Middle frontal gyrus (tissue), 1 donor: ENCODE results near the gene RRBP1.

Experiments
- DNase-seq: peaks from one replicate; pipeline ENCODE4 v3.0.0-alpha.2; 2015; ENCODE audit warnings: low spot score; ENCODE audit errors: extremely low spot score

The RRBP1 gene

DNA sequence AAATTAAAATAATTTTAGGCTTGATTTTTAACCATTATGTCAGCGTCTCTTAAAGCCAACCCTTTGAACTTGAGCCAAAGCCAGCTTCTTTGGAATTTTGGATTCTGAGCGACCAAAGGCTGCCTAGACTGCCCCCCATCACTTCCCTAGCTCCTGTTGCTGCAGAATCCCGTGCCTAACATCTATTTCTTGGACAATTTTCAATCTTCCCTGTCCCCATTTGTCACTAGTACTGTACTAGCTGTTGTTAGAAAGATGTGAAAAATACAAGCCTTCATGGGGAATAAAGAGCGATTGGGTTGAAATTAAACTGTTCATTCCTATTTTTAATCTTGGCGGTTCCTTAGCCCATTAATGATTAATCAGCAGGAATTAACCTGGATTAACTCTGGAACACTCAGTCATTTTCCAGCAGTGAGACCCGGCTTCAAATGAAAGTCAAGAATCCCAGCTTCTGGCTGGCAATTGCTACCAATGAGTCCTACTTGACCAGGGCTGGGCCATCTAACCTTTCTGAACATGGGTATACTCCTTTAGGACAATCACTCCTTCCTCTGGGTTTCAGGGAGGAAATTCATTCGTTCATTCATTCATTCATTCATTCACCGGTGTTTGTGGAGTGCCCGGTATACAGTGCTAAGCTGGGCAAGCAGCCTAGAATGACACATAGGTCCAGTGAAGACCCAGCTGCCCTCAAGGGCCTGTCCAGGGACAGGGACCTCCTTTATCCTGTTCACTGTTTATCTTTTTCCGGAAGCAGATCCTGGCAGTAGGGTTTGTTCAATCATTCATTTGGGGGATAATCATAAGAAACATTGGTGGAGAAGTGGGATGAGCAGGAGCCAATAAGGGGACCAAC lies 1.4 kb upstream of the RRBP1 start:
- no peak for DNase-seq

GRCh38 chr20:17682889-17683198 lies 802 bp upstream of the RRBP1 start:
- no peak for DNase-seq

DNA sequence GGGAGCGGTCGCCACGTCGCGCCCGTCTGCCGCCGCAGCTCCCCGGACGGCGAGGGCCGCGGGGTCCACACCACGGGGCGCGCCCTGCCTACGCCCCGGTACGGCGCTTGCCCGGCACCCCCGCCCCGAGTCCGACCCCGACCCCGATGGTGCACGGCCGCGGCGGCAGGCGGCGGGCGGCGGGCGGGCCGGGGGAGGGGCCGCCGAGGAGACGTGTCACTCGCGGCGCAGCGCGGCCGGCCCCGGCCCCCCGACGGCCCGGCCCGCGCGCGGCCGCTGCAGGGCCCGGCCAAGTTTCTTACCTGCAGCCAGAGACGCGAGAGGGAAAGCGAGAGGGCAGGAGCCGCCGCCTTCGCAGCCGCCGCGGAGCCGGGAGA lies 328 bp downstream of the RRBP1 start:
- no peak for DNase-seq

- peak; percentile 25 for DNase-seq
Observed at GRCh38 chr20:17680836-17681725, 961 bp downstream of the RRBP1 start.

- DNase-seq = no peak
Observed at GRCh38 chr20:17679941-17680835, 1.9 kb downstream of the RRBP1 start.

GRCh38 chr20:17678886-17679285 lies 3.2 kb downstream of the RRBP1 start:
- DNase-seq = no peak

- DNase-seq = no peak
Observed at GRCh38 chr20:17678295-17678694, 3.7 kb downstream of the RRBP1 start.

- DNase-seq = no peak
Observed at GRCh38 chr20:17676942-17677341, 5.1 kb downstream of the RRBP1 start.

GRCh38 chr20:17676378-17676759 lies 5.7 kb downstream of the RRBP1 start:
- no peak for DNase-seq

DNA sequence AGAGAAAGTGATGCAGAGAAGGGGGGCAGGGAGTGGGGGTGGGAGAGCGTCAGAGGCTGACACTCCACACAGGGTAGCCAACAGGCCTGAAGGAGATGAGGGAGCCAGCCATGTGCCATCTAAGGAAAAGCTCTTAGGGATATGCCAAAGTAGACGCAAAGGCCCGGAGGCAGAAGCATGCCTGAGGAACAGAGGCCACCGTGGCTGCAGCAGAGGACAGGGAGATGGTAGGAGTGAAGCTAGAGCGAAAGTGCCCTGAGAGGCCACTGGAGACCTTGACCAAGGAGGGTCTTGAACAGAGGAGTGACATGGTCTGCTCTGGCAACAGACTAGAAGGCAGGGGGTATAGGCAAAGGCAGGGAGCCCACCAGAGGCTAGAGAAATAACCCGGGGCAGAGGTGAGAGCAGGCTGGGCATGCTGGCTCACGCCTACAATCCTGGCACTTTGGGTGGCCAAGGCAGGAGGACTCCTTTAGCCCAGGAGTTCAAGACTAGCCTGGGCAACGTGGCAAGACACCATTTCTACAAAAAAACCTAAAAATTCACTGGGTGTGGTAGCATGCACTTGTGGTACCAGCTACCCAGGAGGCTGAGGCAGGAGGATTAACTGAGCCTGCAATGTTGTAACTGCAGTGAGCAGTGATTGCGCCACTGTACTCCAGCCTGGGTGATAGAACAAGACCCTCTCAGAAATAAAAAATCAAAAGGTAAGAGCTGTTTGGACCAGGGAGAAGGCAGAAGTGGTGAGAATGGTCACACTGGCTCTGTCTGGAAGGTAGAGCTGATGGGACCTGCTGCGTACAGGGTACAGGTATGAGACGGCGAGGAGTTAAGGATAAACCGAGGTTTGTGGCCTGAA lies 6.3 kb downstream of the RRBP1 start:
- DNase-seq = no peak

- DNase-seq = no peak
Observed at GRCh38 chr20:17674722-17675518, 7.1 kb downstream of the RRBP1 start.

- no peak for DNase-seq
Observed at GRCh38 chr20:17673084-17673483, 9.0 kb downstream of the RRBP1 start.

DNA sequence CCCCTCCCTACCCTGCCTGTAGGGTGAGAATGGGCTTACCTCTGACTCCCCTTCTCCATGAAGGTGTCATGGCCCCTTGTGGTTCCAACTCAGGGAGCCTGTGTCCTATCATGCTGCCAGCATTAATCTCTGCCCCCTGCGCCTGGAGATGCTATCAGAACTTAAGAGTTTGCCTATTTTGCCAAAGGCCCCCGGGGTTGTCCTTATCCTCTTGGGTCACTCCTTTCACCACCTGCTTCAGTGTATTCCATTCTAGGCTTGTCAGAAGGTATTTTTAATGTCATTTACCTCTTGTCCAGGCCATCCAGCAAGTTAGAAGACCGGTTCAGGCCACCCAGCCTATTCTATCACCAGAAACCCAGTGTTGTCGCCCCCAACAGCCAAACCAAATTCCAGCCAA lies 10.5 kb downstream of the RRBP1 start:
- DNase-seq = no peak

- DNase-seq = no peak
Observed at GRCh38 chr20:17671011-17671410, 11.0 kb downstream of the RRBP1 start.

GRCh38 chr20:17669306-17669931 lies 12.6 kb downstream of the RRBP1 start:
- DNase-seq = no peak

DNA sequence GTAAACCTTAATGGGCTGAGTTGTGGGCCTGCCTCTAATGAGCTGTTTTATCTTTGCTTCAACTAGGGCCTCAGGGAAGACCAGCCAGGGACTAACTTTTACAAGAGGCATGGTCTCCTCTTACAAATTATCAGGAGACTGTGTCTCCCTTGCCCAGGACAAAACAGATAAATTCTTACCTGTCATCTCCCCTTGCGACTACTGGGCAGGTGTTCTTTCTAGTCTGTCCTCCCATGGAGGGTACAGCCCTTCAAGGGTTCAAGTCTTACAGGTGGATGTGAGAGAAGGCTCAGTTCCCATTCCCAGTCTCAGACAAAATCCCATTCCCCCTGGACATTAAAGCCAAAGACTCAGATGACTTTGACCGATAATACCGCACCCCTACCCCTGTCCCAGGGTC lies 13.6 kb downstream of the RRBP1 start:
- DNase-seq = no peak

GRCh38 chr20:17667445-17667844 lies 14.6 kb downstream of the RRBP1 start:
- DNase-seq = no peak

DNA sequence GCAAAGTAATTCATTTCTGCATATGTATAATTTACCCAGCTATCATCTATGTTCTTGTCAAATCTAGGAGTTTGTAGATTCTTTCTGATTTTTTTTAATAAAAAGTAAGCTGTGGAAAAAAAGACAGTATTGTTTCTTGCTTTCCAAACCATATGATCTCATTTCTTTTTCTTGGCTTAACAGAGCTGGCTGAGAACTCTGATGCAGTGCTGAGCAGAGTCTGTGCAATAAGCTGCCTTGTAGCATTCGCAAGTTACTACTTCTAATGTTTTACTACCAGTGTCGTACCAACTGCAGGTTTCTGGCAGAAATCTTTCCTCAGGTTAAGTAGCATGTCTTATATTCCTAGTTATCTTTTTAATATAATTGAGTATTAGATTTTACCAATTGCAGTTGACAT lies 15.6 kb downstream of the RRBP1 start:
- no peak for DNase-seq

- DNase-seq = no peak
Observed at GRCh38 chr20:17665756-17666155, 16.3 kb downstream of the RRBP1 start.
